Measurements from ENCODE around the gene PRKD1.

DNA sequence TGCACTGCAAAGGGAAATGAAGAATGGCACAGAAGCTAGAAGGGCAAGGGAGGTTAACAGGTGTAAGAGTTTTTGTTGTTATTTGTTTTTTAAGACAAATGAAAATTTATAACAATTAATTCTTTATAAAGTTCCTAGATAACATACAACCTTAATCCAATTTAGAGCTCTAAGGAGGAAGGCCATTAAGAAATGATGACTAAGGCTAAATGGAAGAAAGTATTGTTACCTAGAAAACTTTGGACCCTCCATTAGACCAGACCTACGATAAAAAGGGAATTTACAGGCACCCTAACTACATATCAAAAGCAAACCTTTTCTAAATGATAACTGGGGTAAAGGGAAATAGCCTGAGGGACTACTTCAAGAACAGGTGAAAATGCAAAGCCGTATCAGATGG is 130.8 kb downstream of the PRKD1 start:
- TF ChIP-seq, protein P1, sequence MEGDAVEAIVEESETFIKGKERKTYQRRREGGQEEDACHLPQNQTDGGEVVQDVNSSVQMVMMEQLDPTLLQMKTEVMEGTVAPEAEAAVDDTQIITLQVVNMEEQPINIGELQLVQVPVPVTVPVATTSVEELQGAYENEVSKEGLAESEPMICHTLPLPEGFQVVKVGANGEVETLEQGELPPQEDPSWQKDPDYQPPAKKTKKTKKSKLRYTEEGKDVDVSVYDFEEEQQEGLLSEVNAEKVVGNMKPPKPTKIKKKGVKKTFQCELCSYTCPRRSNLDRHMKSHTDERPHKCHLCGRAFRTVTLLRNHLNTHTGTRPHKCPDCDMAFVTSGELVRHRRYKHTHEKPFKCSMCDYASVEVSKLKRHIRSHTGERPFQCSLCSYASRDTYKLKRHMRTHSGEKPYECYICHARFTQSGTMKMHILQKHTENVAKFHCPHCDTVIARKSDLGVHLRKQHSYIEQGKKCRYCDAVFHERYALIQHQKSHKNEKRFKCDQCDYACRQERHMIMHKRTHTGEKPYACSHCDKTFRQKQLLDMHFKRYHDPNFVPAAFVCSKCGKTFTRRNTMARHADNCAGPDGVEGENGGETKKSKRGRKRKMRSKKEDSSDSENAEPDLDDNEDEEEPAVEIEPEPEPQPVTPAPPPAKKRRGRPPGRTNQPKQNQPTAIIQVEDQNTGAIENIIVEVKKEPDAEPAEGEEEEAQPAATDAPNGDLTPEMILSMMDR (conservative IDR thresholded peaks at IDR 0.05 in 1 of 2, IDR thresholded peaks at IDR 0.05 in 1 of 2; ENCODE audit: low read depth in 1 of 2, low read length in 2 of 2), result no peak
- no peak for TF ChIP-seq EZH2 (IDR thresholded peaks at IDR 0.05; ENCODE audit: low read length, missing control alignments)
